ENCODE measurements around the gene THRA. TPM values are rescaled to one million over a fixed set of nuclear protein-coding genes. Genes with fewer than 3 reads are reported as not detected.
A peak's percentile ranks its signal among the peaks of the same experiment; 100 is the strongest.

Gene THRA
- total and polyA plus RNA-seq, 9 of the 15 experiments (the other 6 are each of a cell fraction or from before 2014, with no cell fraction given): 0.34 to 23.4 (median 12.7) TPM

DNA sequence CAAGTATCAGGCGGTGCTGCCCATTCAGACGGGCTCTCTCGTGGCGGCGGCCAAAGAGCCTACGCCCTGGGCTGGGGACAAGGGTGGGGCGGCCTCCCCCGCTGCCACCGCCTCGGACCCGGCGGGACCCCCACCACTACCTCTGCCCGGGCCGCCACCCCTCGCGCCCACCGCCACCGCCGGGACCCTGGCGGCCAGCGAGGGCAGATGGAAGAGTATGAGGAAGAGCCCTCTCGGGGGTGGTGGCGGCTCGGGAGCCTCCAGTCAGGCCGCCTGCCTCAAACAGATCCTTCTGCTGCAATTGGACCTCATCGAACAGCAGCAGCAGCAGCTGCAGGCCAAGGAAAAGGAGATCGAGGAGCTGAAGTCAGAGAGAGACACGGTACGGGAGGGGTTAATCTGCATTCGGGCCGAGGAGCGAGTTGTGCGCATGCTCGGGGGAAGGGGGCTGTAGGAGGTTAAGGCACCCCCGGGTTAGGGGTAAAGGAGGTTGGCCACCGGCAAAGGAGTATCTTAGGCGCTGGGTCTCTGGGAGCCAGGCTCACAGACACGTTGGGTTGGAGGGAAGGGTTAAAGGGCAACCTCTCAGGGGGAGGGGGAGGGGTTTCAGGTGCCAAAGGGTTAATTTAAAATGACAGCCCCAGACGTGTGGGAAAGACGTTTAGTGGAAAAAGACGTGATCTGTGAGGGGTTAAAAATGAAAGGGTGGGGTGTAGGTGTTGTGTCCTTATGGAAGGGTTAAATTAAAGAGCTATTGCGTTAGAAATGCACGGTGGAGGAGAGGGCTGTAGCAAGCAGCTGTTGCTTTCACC is 60.4 kb downstream of the THRA start (continued):
- TF ChIP-seq MECOM (CRISPR knock-in tag; IDR thresholded peaks at IDR 0.05) (no peak), MTA3 (IDR thresholded peaks at IDR 0.05; ENCODE audit: borderline replicate concordance) (0 out of 2 replicates have a peak, but pooled peaks have one; percentile 21), SRSF1 (IDR thresholded peaks at IDR 0.05; ENCODE audit: low read depth, low read length) (no peak), PTRF (tag; IDR thresholded peaks at IDR 0.05) (no peak), CREBBP (IDR thresholded peaks at IDR 0.05; ENCODE audit: low read depth, low read length) (no peak), SMARCC2 (IDR thresholded peaks at IDR 0.05; ENCODE audit: low read depth) (no peak), SNAPC5 (CRISPR knock-in tag; IDR thresholded peaks at IDR 0.05) (no peak), SIN3B (IDR thresholded peaks at IDR 0.05; ENCODE audit: low read depth) (no peak), HOXB6 (CRISPR knock-in tag; IDR thresholded peaks at IDR 0.05; ENCODE audit: borderline replicate concordance) (no peak), CBX5 (IDR thresholded peaks at IDR 0.05; ENCODE audit: borderline replicate concordance, low read depth) (no peak), KAT8 (IDR thresholded peaks at IDR 0.05; ENCODE audit: low read depth) (no peak), ZSCAN29 (IDR thresholded peaks at IDR 0.05) (no peak), PHB (CRISPR knock-in tag; IDR thresholded peaks at IDR 0.05) (no peak), JUNB (CRISPR knock-in tag; conservative IDR thresholded peaks at IDR 0.05) (no peak), SAFB2 (IDR thresholded peaks at IDR 0.05; ENCODE audit: borderline replicate concordance, low read depth, low read length, severe bottlenecking) (no peak), SAFB (IDR thresholded peaks at IDR 0.05; ENCODE audit: borderline replicate concordance, low read depth, low read length) (no peak), NR3C1 (CRISPR knock-in tag; IDR thresholded peaks at IDR 0.05) (no peak), ZFP30 (CRISPR knock-in tag; IDR thresholded peaks at IDR 0.05; ENCODE audit: borderline replicate concordance) (no peak), NFE2L1 (tag; IDR thresholded peaks at IDR 0.05; ENCODE audit: borderline replicate concordance, low read depth) (no peak), DLX4 (CRISPR knock-in tag; IDR thresholded peaks at IDR 0.05) (no peak)
- TF ChIP-seq, protein P1, sequence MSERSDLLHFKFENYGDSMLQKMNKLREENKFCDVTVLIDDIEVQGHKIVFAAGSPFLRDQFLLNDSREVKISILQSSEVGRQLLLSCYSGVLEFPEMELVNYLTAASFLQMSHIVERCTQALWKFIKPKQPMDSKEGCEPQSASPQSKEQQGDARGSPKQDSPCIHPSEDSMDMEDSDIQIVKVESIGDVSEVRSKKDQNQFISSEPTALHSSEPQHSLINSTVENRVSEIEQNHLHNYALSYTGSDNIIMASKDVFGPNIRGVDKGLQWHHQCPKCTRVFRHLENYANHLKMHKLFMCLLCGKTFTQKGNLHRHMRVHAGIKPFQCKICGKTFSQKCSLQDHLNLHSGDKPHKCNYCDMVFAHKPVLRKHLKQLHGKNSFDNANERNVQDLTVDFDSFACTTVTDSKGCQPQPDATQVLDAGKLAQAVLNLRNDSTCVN (CRISPR knock-in tag; IDR thresholded peaks at IDR 0.05): peak; percentile 88; the same call in 1 of the 2 replicates
- TF ChIP-seq, protein P2, sequence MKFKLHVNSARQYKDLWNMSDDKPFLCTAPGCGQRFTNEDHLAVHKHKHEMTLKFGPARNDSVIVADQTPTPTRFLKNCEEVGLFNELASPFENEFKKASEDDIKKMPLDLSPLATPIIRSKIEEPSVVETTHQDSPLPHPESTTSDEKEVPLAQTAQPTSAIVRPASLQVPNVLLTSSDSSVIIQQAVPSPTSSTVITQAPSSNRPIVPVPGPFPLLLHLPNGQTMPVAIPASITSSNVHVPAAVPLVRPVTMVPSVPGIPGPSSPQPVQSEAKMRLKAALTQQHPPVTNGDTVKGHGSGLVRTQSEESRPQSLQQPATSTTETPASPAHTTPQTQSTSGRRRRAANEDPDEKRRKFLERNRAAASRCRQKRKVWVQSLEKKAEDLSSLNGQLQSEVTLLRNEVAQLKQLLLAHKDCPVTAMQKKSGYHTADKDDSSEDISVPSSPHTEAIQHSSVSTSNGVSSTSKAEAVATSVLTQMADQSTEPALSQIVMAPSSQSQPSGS (CRISPR knock-in tag; IDR thresholded peaks at IDR 0.05): no peak
- TF ChIP-seq, protein P3, sequence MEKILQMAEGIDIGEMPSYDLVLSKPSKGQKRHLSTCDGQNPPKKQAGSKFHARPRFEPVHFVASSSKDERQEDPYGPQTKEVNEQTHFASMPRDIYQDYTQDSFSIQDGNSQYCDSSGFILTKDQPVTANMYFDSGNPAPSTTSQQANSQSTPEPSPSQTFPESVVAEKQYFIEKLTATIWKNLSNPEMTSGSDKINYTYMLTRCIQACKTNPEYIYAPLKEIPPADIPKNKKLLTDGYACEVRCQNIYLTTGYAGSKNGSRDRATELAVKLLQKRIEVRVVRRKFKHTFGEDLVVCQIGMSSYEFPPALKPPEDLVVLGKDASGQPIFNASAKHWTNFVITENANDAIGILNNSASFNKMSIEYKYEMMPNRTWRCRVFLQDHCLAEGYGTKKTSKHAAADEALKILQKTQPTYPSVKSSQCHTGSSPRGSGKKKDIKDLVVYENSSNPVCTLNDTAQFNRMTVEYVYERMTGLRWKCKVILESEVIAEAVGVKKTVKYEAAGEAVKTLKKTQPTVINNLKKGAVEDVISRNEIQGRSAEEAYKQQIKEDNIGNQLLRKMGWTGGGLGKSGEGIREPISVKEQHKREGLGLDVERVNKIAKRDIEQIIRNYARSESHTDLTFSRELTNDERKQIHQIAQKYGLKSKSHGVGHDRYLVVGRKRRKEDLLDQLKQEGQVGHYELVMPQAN (IDR thresholded peaks at IDR 0.05; ENCODE audit: borderline replicate concordance): peak; percentile 81; the same call in 1 of the 2 replicates

All from K562 (cell line).